SK-N-SH treated with all-trans-retinoic acid at 6 μM for 48 hours (cell line): ENCODE results near the gene ZMIZ1.

Experiments used
- ATAC-seq: fragments of 200-7000 bp; cut with Tn5 transposase; 3 replicates; pipeline ENCODE4 v1.9.1; 2020; ENCODE audit warnings: mild to moderate bottlenecking, moderate library complexity
- ESRRG ChIP-seq: fragments of 250-450 bp; sonication (Bioruptor Pico); IDR thresholded peaks from 2 replicates; pipeline ENCODE4 v1.6.1; 2021; ENCODE audit warnings: mild to moderate bottlenecking
- GLIS3 ChIP-seq: fragments of 250-450 bp; sonication (Bioruptor Pico); IDR thresholded peaks from 2 replicates; pipeline ENCODE4 v1.5.0; 2020; ENCODE audit warnings: mild to moderate bottlenecking, moderate library complexity
- ISL1 ChIP-seq: fragments of 250-450 bp; sonication (Bioruptor Pico); IDR thresholded peaks from 2 replicates; pipeline ENCODE4 v2.1.2; 2022; ENCODE audit warnings: mild to moderate bottlenecking, moderate library complexity
- OSR1 ChIP-seq: fragments of 250-450 bp; sonication (Bioruptor Pico); IDR thresholded peaks from 2 replicates; pipeline ENCODE4 v1.8.0; 2022; ENCODE audit warnings: moderate library complexity, mild to moderate bottlenecking, inconsistent platforms
- PPARA ChIP-seq: fragments of 250-450 bp; sonication (Bioruptor Pico); IDR thresholded peaks from 2 replicates; pipeline ENCODE4 v1.5.0; 2020; ENCODE audit warnings: mild to moderate bottlenecking, borderline replicate concordance
- RARB ChIP-seq: fragments of 250-450 bp; sonication (Bioruptor Pico); IDR thresholded peaks from 2 replicates; pipeline ENCODE4 v1.8.0; 2021; ENCODE audit warnings: mild to moderate bottlenecking, moderate library complexity
- SNAI2 ChIP-seq: fragments of 250-450 bp; sonication (Bioruptor Pico); IDR thresholded peaks from 2 replicates; pipeline ENCODE4 v1.5.0; 2020; ENCODE audit warnings: mild to moderate bottlenecking, moderate library complexity
- ZC3H10 ChIP-seq: fragments of 250-450 bp; sonication (Bioruptor Pico); IDR thresholded peaks from 2 replicates; pipeline ENCODE4 v1.5.1; 2021; ENCODE audit warnings: mild to moderate bottlenecking, moderate library complexity
- ZFP3 ChIP-seq: fragments of 250-450 bp; sonication (Bioruptor Pico); IDR thresholded peaks from 2 replicates; pipeline ENCODE4 v1.5.0; 2020; ENCODE audit warnings: mild to moderate bottlenecking, moderate library complexity
- ZNF565 ChIP-seq: fragments of 450-650 bp; formaldehyde crosslinking; conservative IDR thresholded peaks from 2 replicates; pipeline ENCODE4 v1.5.0; 2020; ENCODE audit warnings: low read depth, mild to moderate bottlenecking, moderate library complexity
- ZNF70 ChIP-seq: fragments of 450-650 bp; formaldehyde crosslinking; IDR thresholded peaks from 2 replicates; pipeline ENCODE4 v1.5.0; 2020; ENCODE audit warnings: mild to moderate bottlenecking, moderate library complexity
- ZNF8 ChIP-seq: fragments of 450-650 bp; formaldehyde crosslinking; IDR thresholded peaks from 2 replicates; pipeline ENCODE4 v1.5.0; 2020; ENCODE audit warnings: mild to moderate bottlenecking, moderate library complexity
- TF ChIP-seq, protein P1 (sequence below): fragments of 250-450 bp; sonication (Bioruptor Pico); IDR thresholded peaks from 2 replicates; pipeline ENCODE4 v1.8.0; 2021; ENCODE audit warnings: low read depth, mild to moderate bottlenecking, moderate library complexity, borderline replicate concordance
- TF ChIP-seq, protein P2 (sequence below): fragments of 250-450 bp; sonication (Bioruptor Pico); IDR thresholded peaks from 2 replicates; pipeline ENCODE4 v1.5.0; 2020; ENCODE audit warnings: mild to moderate bottlenecking, moderate library complexity
- TF ChIP-seq, protein P3 (sequence below): fragments of 250-450 bp; sonication (Bioruptor Pico); IDR thresholded peaks from 2 replicates; pipeline ENCODE4 v1.8.0; 2020; ENCODE audit warnings: mild to moderate bottlenecking, moderate library complexity, borderline replicate concordance
- TF ChIP-seq, protein P4 (sequence below): fragments of 250-450 bp; sonication (Bioruptor Pico); IDR thresholded peaks from 2 replicates; pipeline ENCODE4 v1.5.1; 2021; ENCODE audit warnings: mild to moderate bottlenecking, moderate library complexity

The ZMIZ1 gene

DNA sequence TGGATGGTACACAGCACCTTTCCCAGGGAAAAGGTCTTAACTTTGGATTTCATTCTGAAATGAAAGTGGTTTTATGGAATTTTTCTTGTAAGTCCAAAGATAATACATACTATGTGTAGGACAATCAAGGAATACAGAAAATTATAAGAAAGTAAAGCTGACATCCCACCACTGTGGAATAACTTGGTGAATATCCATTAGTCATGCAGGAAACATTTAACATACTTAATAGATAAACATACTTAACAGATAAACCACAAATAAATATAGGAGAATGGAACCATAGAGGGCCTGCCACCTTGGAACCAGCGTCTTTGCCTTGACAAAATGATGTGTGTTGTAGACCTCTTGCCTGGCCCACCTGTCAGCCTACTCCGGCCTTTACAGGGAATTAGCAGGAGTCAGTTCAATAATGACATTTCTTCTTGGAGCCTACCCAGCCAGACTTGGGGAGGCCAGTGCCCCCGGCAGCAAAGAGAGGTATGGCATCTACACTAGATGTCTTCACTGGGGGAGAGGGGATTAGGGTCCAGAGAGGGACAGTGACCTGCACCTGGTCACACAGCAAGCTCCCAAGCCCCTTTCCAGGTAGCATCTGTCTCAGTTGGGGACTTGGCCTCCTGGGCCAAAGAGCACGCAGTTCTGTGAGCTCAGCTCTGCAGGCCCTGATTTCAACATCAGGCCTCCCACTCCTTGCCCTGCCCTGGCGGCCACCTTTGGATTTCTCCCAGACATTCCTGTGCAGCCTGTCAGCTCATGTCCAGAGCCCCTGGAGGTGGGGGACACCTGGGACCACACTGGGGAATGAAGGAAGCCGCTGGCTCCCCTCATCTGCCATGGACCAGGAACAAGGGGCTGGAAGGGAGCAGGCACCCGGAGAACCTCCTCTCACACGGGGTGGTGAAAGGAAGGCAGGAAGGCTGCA is 165.9 kb downstream of the ZMIZ1 start:
- no peak for ATAC-seq
- TF ChIP-seq GLIS3 (no peak), PPARA (CRISPR knock-in tag) (no peak), RARB (CRISPR knock-in tag) (no peak), ZNF70 (CRISPR knock-in tag) (no peak), ISL1 (CRISPR knock-in tag) (no peak), ZFP3 (CRISPR knock-in tag) (no peak)
- TF ChIP-seq, protein P1, sequence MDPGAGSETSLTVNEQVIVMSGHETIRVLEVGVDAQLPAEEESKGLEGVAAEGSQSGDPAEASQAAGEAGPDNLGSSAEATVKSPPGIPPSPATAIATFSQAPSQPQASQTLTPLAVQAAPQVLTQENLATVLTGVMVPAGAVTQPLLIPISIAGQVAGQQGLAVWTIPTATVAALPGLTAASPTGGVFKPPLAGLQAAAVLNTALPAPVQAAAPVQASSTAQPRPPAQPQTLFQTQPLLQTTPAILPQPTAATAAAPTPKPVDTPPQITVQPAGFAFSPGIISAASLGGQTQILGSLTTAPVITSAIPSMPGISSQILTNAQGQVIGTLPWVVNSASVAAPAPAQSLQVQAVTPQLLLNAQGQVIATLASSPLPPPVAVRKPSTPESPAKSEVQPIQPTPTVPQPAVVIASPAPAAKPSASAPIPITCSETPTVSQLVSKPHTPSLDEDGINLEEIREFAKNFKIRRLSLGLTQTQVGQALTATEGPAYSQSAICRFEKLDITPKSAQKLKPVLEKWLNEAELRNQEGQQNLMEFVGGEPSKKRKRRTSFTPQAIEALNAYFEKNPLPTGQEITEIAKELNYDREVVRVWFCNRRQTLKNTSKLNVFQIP (CRISPR knock-in tag), result no peak
- TF ChIP-seq, protein P2, sequence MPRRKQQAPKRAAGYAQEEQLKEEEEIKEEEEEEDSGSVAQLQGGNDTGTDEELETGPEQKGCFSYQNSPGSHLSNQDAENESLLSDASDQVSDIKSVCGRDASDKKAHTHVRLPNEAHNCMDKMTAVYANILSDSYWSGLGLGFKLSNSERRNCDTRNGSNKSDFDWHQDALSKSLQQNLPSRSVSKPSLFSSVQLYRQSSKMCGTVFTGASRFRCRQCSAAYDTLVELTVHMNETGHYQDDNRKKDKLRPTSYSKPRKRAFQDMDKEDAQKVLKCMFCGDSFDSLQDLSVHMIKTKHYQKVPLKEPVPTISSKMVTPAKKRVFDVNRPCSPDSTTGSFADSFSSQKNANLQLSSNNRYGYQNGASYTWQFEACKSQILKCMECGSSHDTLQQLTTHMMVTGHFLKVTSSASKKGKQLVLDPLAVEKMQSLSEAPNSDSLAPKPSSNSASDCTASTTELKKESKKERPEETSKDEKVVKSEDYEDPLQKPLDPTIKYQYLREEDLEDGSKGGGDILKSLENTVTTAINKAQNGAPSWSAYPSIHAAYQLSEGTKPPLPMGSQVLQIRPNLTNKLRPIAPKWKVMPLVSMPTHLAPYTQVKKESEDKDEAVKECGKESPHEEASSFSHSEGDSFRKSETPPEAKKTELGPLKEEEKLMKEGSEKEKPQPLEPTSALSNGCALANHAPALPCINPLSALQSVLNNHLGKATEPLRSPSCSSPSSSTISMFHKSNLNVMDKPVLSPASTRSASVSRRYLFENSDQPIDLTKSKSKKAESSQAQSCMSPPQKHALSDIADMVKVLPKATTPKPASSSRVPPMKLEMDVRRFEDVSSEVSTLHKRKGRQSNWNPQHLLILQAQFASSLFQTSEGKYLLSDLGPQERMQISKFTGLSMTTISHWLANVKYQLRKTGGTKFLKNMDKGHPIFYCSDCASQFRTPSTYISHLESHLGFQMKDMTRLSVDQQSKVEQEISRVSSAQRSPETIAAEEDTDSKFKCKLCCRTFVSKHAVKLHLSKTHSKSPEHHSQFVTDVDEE (CRISPR knock-in tag), result no peak
- TF ChIP-seq, protein P3, sequence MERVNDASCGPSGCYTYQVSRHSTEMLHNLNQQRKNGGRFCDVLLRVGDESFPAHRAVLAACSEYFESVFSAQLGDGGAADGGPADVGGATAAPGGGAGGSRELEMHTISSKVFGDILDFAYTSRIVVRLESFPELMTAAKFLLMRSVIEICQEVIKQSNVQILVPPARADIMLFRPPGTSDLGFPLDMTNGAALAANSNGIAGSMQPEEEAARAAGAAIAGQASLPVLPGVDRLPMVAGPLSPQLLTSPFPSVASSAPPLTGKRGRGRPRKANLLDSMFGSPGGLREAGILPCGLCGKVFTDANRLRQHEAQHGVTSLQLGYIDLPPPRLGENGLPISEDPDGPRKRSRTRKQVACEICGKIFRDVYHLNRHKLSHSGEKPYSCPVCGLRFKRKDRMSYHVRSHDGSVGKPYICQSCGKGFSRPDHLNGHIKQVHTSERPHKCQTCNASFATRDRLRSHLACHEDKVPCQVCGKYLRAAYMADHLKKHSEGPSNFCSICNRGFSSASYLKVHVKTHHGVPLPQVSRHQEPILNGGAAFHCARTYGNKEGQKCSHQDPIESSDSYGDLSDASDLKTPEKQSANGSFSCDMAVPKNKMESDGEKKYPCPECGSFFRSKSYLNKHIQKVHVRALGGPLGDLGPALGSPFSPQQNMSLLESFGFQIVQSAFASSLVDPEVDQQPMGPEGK (CRISPR knock-in tag), result no peak

DNA sequence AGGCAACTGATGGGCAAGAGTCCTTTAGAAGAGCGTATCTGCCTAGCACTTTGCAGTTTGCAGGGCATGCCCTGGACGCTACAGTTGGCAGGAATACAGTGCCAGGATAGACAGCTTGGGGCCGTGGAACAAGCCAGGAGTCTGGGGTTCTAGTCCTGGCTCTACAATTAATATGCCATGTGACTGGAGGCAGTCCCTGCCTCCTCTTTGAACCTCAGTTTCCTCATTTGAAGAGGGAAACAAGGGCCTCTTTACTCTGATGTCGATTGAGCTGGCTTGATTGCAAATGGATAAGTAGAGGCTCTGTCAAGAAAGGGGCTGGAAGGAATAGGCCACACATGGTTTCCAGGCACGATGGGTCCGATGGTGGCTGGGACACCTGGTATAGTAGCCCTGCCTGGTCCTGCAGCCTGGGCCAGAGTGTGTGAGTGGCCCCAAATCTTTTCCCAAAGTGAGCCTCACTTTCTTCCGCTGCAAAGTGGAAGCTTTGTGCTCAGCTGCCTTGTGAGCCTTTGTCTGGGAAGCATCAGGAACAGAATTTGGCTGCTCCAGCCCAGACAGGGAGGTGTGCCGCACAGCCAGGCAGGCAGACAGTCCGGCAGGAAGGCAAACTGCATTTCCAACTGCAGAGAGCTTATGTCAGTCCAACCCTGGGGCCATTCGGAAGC is 167.1 kb downstream of the ZMIZ1 start:
- TF ChIP-seq, protein P3 (CRISPR knock-in tag), result no peak
- no peak for TF ChIP-seq SNAI2 (CRISPR knock-in tag)
- TF ChIP-seq ZNF8 (CRISPR knock-in tag), result no peak
- ATAC-seq, result no peak

DNA sequence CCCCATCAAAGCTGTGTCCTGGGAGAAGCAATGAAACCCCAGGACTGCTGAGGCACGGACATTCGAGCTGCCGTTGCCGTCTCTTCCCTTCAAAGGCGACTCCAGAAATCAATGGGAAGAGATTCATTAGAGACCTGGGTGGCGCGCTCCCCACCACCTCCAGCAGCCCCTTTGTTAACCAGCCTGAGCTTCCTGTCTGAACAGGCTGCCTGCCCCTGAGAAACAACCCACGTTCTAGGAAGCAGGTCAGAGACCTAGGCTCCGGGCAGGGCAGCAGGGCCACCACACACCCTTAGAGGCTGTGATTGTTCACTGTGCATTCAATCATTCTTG is 167.6 kb downstream of the ZMIZ1 start:
- no peak for ATAC-seq
- TF ChIP-seq, protein P1 (CRISPR knock-in tag), result no peak
- TF ChIP-seq ESRRG (CRISPR knock-in tag) (no peak), OSR1 (CRISPR knock-in tag) (no peak), ZNF70 (CRISPR knock-in tag) (no peak), PPARA (CRISPR knock-in tag) (no peak), ZNF565 (CRISPR knock-in tag) (no peak), ZC3H10 (CRISPR knock-in tag) (no peak)
- TF ChIP-seq, protein P4, sequence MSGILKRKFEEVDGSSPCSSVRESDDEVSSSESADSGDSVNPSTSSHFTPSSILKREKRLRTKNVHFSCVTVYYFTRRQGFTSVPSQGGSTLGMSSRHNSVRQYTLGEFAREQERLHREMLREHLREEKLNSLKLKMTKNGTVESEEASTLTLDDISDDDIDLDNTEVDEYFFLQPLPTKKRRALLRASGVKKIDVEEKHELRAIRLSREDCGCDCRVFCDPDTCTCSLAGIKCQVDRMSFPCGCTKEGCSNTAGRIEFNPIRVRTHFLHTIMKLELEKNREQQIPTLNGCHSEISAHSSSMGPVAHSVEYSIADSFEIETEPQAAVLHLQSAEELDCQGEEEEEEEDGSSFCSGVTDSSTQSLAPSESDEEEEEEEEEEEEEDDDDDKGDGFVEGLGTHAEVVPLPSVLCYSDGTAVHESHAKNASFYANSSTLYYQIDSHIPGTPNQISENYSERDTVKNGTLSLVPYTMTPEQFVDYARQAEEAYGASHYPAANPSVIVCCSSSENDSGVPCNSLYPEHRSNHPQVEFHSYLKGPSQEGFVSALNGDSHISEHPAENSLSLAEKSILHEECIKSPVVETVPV (CRISPR knock-in tag), result no peak
